HEK293 (cell line): ENCODE results near the gene CXCL11.

ENCODE experiments used
- MEIS1 ChIP-seq: sonication (generic); formaldehyde crosslinking; IDR thresholded peaks from 2 replicates; pipeline ENCODE4 v1.8.1; 2022; ENCODE audit warnings: missing genetic modification reagents, mild to moderate bottlenecking, borderline replicate concordance
- SETDB1 ChIP-seq: IDR thresholded peaks from one replicate; pipeline ENCODE4 v1.6.1; 2017; ENCODE audit warnings: mild to moderate bottlenecking, low read length, moderate library complexity, mixed read lengths; ENCODE audit not compliant: insufficient read length
- SP2 ChIP-seq: fragments of 450-650 bp; formaldehyde crosslinking; IDR thresholded peaks from 2 replicates; pipeline ENCODE4 v1.5.1; 2016; ENCODE audit warnings: missing biosample characterization, missing genetic modification characterization
- YY1 ChIP-seq: fragments of 450-650 bp; formaldehyde crosslinking; IDR thresholded peaks from 2 replicates; pipeline ENCODE4 v1.5.1; 2018; ENCODE audit warnings: missing biosample characterization, missing genetic modification characterization
- ZFP69B ChIP-seq: fragments of 450-650 bp; formaldehyde crosslinking; IDR thresholded peaks from 2 replicates; pipeline ENCODE4 v1.5.1; 2016; ENCODE audit warnings: missing biosample characterization, missing genetic modification characterization
- ZNF155 ChIP-seq: fragments of 450-650 bp; formaldehyde crosslinking; IDR thresholded peaks from 2 replicates; pipeline ENCODE4 v1.5.1; 2016; ENCODE audit warnings: missing biosample characterization, missing genetic modification characterization
- ZNF544 ChIP-seq: fragments of 450-650 bp; formaldehyde crosslinking; IDR thresholded peaks from 2 replicates; pipeline ENCODE4 v1.5.0; 2017; ENCODE audit warnings: missing biosample characterization, missing genetic modification characterization
- ZNF660 ChIP-seq: fragments of 450-650 bp; IDR thresholded peaks from 2 replicates; pipeline ENCODE4 v1.5.1; 2018; ENCODE audit warnings: missing biosample characterization, mild to moderate bottlenecking, missing genetic modification characterization
- ZNF707 ChIP-seq: fragments of 450-650 bp; formaldehyde crosslinking; IDR thresholded peaks from 2 replicates; pipeline ENCODE4 v1.5.1; 2016; ENCODE audit warnings: missing biosample characterization, missing genetic modification characterization
- TF ChIP-seq, protein P1 (sequence below): fragments of 450-650 bp; formaldehyde crosslinking; IDR thresholded peaks from 2 replicates; pipeline ENCODE4 v1.5.1; 2016; ENCODE audit warnings: missing biosample characterization, missing genetic modification characterization
- TF ChIP-seq, protein P2 (sequence below): fragments of 450-650 bp; formaldehyde crosslinking; IDR thresholded peaks from 2 replicates; pipeline ENCODE4 v1.5.1; 2016; ENCODE audit warnings: missing biosample characterization, missing genetic modification characterization
- TF ChIP-seq, protein P3 (sequence below): fragments of 450-650 bp; formaldehyde crosslinking; IDR thresholded peaks from 2 replicates; pipeline ENCODE4 v1.5.1; 2016; ENCODE audit warnings: missing biosample characterization, missing genetic modification characterization, low read depth
- TF ChIP-seq, protein P4 (sequence below): fragments of 450-650 bp; formaldehyde crosslinking; IDR thresholded peaks from 2 replicates; pipeline ENCODE4 v1.5.1; 2016; ENCODE audit warnings: missing biosample characterization, missing genetic modification characterization

DNA sequence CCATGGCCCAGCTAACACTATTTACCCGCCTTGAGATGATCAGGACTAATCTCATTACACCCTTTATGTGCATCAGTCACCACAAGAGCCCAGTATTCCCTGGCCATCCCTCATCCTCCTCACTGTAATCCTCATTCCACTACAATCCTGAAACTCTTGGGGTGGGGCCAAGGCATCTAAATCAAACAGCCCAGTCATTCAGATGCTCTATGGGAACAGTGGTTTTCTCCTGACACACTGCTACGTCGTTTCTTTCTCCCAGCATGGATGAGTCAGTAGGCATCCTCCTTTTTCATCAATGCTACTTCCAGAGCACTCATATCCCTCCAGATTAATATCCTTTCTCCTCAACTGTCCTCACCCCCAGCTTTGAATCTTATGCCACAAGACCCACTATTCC, 50.8 kb downstream of the CXCL11 start:
- TF ChIP-seq, protein P1, sequence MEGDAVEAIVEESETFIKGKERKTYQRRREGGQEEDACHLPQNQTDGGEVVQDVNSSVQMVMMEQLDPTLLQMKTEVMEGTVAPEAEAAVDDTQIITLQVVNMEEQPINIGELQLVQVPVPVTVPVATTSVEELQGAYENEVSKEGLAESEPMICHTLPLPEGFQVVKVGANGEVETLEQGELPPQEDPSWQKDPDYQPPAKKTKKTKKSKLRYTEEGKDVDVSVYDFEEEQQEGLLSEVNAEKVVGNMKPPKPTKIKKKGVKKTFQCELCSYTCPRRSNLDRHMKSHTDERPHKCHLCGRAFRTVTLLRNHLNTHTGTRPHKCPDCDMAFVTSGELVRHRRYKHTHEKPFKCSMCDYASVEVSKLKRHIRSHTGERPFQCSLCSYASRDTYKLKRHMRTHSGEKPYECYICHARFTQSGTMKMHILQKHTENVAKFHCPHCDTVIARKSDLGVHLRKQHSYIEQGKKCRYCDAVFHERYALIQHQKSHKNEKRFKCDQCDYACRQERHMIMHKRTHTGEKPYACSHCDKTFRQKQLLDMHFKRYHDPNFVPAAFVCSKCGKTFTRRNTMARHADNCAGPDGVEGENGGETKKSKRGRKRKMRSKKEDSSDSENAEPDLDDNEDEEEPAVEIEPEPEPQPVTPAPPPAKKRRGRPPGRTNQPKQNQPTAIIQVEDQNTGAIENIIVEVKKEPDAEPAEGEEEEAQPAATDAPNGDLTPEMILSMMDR (tag by site-specific recombination): no peak
- TF ChIP-seq ZNF155 (tag by site-specific recombination) (no peak), SP2 (no peak), ZNF660 (tag by site-specific recombination) (no peak), ZFP69B (tag by site-specific recombination) (no peak), ZNF707 (no peak), YY1 (tag by site-specific recombination) (no peak), MEIS1 (CRISPR knock-in tag) (no peak), ZNF544 (tag by site-specific recombination) (no peak), SETDB1 (no peak)
- TF ChIP-seq, protein P2, sequence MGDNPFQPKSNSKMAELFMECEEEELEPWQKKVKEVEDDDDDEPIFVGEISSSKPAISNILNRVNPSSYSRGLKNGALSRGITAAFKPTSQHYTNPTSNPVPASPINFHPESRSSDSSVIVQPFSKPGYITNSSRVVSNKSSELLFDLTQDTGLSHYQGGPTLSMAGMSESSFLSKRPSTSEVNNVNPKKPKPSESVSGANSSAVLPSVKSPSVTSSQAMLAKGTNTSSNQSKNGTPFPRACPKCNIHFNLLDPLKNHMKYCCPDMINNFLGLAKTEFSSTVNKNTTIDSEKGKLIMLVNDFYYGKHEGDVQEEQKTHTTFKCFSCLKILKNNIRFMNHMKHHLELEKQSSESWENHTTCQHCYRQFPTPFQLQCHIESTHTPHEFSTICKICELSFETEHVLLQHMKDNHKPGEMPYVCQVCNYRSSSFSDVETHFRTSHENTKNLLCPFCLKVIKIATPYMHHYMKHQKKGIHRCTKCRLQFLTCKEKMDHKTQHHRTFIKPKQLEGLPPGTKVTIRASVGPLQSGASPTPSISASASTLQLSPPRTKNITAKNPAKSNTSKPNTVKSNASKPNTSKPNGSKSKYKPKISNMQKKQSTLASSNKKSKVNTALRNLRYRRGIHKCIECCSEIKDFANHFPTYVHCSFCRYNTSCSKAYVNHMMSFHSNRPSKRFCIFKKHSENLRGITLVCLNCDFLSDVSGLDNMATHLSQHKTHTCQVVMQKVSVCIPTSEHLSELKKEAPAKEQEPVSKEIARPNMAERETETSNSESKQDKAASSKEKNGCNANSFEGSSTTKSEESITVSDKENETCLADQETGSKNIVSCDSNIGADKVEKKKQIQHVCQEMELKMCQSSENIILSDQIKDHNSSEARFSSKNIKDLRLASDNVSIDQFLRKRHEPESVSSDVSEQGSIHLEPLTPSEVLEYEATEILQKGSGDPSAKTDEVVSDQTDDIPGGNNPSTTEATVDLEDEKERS (tag by site-specific recombination): no peak
- TF ChIP-seq, protein P3, sequence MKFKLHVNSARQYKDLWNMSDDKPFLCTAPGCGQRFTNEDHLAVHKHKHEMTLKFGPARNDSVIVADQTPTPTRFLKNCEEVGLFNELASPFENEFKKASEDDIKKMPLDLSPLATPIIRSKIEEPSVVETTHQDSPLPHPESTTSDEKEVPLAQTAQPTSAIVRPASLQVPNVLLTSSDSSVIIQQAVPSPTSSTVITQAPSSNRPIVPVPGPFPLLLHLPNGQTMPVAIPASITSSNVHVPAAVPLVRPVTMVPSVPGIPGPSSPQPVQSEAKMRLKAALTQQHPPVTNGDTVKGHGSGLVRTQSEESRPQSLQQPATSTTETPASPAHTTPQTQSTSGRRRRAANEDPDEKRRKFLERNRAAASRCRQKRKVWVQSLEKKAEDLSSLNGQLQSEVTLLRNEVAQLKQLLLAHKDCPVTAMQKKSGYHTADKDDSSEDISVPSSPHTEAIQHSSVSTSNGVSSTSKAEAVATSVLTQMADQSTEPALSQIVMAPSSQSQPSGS: no peak
- TF ChIP-seq, protein P4, sequence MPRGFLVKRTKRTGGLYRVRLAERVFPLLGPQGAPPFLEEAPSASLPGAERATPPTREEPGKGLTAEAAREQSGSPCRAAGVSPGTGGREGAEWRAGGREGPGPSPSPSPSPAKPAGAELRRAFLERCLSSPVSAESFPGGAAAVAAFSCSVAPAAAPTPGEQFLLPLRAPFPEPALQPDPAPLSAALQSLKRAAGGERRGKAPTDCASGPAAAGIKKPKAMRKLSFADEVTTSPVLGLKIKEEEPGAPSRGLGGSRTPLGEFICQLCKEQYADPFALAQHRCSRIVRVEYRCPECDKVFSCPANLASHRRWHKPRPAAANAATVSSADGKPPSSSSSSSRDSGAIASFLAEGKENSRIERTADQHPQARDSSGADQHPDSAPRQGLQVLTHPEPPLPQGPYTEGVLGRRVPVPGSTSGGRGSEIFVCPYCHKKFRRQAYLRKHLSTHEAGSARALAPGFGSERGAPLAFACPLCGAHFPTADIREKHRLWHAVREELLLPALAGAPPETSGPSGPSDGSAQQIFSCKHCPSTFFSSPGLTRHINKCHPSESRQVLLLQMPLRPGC: no peak
